ENCODE data around the gene NPEPL1.

Gene NPEPL1

DNA sequence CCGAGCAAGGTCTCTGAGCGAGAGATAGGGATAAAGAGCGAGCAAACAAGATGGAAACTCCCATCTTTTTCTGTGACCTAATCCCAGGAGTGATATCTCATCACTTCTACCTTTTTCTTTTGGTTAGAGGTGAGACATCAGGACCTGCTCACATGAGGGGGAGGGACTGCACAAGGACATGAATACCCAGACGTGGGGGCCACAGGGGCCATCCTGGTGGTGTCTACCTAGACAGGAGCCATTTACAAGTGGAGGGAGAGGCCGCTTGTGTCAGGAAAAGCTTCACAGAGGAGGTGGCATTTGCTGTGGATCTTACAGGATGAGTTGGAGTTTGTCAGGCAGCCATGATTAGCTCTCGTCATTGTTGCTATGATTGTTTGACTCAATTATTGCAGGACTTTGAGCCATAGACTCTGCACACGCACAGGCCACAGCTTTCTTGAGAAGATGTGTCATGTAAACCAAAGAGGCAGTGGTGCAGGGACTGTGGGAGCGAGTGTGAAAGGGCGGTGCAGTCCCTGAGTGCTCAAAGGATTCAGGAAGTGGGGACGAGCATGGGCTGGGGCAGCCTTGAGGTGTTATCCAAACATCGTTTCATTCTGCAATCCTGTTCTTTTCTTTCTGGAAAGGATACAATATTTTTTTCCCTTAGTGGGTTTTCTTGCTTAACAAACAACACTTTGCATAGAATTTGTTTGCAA is 7.7 kb downstream of the NPEPL1 start:
- DNase-seq (ENCODE audit: low read depth, low spot score), result no peak

DNA sequence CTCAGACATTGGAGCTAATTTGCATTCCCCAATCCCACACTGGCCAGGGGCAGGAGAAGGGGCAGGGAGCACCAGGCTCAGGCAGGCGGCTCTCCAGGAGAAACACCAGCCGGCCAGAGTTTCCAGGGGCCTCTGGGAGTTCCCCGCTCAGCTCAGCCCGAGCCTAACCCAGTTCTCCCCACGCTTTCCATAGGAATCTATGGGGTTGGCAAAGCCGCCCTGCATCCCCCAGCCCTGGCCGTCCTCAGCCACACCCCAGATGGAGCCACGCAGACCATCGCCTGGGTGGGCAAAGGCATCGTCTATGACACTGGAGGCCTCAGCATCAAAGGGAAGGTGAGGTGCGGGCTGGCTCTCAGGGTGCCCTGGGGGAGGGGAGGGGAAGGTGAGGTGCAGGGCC is 8.2 kb downstream of the NPEPL1 start:
- DNase-seq (ENCODE audit: low read depth, low spot score), result no peak

DNA sequence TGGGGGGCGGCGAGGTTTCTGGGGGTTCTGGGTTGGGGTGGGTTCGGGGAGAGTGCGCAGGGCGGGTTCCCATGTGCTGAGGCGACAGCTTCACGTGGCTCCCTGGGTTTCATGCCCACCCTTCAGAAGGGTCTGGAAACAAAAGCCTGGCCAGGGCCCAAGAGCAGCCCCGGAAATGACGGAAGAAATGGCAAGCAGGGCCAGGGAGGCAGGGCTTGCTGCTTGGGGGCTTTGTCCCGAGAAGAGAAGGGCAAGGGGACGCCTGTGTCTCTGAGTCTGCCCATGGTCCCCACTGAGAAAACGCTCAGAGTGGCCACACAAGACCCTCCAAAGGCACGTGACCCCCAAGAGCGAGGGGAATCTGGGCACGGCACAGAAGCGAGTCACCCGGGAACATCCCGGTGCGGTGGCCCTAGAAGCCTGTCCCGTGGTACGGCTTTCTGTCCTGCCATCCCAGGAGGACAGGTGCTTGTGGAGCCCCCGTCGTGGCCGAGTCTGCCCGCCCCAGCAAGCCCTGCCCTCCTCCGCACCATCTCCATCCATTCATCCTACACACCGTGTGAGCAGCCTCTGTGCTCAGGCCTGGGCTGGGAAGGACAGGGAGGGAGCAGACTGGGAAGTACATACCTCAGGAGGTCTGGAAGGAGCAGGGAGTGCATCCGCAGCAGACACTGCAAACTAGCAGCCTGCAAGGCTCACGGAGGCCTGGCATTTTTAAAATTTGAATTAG is 9.0 kb downstream of the NPEPL1 start:
- no peak for DNase-seq (ENCODE audit: low read depth, low spot score)

DNA sequence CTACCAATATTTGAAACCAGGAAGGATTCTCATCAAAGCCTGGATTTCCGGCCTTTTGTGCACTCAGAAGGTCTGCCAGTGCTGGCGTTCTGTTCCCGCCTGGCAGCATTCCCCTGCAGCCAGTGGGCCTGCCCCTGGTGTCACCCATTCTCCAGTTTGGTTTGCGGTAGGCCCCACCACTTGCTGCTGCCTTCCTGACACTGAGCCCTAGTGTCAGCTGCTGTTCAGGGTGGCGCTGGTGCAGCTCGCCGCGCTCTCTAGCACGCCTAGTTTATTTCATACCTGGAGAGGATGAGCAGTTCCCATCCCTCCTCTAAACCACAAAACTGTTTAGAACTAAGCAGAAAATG is 9.5 kb downstream of the NPEPL1 start:
- DNase-seq (ENCODE audit: low read depth, low spot score), result no peak

DNA sequence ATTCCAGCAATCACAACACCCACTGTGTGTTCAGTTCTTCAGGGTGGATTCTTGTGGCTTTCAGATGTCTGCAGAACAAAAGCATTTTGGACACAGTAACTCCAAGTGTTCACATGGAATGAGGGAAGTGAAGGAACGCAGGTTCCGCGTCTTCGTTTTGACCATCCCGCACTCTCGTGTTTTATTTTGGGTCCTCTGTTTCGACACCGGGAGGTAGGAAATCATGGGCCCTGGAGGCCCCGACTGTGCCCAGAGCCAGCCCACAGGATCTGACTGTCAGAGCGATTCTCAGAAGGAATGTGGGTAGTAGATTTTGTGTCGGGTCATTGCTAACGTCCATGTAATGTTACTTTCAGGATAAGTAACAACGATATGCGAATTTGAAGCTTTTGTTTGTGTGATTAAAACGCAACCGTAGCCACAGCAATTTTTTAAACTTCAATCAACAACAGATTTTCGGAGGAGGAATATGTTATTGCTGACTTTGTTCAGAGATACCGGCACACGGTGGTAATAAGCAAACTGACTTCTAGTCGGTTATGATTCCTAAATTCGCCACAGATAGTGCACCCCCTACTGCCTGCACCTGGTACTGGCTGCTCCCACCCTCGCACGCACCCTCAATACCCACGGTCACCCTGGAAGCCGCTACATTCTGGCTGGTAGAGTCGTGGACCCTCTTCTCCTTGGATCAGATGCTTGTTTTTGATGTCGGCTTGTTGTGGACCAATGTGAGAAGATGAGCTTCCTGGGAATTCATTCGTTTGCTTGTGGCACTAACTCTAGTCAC is 10.5 kb downstream of the NPEPL1 start:
- no peak for DNase-seq (ENCODE audit: low read depth, low spot score)

DNA sequence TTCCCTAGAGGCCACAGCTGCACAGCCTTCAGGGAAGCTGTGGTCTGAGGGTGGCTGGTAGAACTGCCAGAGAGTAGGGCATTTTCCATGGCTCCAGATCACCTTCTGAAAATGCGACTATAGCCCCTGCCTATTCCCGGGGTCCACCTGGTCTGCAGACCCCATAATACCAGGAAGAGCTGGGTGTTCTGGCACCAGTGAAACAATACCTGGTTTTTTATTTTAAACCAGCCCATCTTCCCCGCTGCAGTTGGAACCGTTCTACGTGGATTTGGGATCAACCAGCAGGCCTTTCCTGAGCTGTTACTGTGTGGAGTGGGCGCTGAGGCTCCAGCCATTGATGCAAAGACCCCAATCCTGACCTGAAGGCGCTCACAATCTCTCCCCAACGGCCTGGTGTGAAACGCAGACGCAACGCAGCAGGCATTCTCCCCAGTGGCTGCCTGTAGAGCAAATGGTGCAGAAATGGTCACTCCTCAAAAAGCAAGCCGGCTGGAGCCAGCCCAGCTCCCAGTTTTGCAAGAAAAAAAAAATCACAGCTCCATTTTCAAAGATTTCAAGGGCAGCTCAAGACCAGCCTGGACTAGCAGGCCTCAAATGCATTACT is 11.3 kb downstream of the NPEPL1 start:
- DNase-seq (ENCODE audit: low read depth, low spot score), result no peak

DNA sequence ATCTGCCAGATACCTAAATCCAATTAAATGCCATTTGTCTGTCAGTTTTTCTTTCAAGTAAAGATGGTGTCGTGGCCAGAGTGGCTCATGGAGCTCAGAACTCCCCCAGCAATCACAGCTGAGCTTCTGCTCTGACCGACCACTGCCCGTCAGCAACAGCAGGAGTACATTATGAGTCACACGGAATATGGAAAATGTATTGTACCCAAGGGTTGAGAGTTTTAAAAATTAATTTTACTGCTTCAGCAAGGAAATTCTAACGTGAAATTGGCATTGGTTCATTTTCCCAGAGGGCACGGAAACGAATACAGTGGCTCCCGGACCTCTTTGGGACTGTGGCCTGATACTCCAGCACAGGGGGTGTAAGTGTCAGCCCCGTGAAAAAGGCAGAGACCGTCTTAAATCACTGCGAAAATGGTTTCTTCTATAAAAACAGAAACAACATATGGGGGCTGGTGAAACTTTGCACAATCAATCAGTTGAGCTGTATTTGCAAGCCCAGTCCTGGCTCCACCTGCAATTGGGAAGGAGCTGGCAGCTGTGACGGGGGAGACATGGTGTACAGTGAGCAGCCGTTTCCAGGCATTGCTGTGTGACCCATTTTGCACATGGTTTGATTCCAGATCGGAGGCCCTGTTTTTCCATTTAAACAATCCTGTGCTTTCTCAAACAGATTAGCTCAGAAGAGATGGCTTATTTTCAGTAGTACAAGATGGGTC is 12.8 kb downstream of the NPEPL1 start:
- DNase-seq (ENCODE audit: low read depth, low spot score), result no peak

DNA sequence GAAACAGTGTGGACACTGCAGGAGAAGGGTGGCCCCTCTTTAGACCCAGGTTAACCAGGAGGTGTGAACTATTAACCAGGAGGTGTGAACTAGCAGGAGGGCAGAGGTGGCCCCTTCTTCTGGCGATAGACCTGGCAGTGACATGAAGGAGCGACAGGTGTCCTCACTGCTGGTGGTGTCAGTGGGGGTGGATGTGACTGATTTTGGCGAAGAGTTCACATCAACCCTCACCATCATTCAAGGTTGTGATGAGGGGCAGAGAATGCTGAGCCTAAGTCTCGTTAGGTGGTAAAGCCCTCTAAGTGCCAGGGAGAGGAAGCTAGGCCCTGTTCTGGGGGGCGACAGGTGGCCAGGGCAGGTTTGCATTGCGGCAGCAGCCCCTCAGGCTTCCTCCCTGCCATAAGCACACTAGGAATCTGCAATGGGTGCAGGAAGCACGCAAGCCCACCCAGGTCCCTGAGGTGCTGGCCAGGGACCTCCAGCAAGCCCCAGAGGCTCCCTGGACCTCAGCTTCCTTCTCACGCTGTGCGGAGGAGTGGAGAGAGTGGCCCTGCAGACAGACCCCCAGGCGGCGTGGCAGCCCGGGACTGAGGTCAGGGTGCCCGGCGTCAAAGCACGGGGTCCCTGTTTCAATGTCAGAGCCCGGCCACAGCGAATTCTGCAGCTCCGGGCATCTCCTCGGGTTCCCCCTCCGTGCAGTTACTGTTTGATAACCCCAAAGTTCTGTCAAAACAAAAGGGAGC is 13.7 kb downstream of the NPEPL1 start:
- DNase-seq (ENCODE audit: low read depth, low spot score), result no peak

DNA sequence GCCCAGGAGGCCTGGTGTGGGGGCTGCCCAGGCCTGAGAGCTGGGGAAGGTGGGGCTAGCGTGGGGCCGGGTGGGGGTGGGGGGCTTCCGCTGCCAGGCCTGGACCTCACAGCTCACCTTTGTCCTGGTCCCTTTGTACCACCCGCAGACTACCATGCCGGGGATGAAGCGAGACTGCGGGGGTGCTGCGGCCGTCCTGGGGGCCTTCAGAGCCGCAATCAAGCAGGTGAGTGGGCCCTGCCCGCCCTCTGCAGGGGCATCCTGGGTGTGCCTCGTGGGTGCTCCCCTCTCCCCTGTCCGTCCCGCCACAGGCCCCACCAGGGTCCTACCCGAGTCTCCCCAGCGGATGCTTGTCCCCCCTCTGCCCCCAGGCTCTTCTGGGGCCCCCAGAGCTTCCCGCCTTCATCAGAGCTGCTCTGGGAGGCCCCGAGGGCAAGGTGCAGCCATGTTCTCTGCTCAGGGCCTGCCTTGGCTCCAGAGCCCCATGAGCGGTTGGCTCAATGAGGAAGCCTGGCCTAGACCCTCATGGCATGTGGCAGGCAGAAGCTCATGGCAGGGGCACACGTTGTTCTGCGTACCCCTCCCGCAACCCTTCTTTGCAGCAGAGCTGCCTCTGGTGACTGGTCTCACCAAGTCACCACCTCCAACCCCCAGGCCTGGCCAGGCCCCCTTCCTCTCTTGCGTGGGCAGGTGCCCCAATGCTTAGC is 14.5 kb downstream of the NPEPL1 start:
- DNase-seq (ENCODE audit: low read depth, low spot score), result no peak

DNA sequence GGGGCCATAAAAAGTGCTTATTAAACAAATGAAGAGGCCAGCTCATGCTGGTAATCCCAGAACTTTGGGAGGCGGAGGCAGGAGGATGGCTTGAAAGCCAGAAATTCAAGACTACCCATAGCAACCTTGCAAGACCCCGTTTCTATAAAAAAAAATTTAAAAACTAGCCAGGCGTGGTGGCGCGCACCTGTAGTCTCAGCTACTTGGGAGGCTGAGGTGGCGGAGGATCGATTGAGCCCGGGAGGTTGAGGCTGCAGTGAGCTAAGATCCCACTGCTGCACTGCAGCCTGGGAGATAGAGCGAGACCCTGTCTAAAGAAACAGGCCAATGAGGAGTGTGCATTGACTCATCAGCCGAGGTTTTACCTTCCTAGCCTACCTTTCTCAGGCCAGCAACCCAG is 15.2 kb downstream of the NPEPL1 start:
- DNase-seq (ENCODE audit: low read depth, low spot score), result no peak

DNA sequence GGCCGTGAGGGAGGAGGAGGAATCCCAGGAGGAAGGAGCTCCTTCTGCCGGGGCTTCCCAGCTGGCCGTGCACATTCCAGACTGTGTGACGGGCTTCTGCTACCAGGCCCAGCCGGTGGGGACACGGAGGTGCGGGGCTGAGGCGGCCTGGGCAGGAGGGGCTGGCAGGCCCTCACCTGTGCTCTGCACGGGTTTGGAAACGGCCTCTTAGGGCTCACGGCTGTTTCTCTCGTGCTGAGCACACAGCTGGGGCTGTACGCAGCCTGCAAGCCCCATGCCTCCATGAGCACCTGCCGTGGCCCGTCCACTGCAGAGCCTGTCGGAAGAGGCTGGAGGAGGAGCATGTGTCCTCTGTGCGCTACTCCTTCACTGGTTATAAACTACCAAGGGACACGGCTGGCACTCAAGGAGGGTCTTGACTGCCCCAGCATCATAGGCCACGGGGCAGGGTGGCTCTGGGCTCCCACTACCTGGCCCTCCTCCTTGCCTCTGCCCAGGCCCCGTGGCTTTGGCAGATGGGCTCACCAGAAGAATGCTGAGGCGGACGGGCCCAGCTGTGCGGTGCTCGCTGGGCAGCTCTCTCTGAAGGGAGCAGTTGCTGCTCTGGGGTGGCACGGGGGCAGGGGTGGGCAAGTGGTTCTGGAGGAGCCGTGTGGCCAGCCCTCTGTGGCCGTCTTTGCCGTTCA is 15.8 kb downstream of the NPEPL1 start:
- DNase-seq (ENCODE audit: low read depth, low spot score), result no peak

DNA sequence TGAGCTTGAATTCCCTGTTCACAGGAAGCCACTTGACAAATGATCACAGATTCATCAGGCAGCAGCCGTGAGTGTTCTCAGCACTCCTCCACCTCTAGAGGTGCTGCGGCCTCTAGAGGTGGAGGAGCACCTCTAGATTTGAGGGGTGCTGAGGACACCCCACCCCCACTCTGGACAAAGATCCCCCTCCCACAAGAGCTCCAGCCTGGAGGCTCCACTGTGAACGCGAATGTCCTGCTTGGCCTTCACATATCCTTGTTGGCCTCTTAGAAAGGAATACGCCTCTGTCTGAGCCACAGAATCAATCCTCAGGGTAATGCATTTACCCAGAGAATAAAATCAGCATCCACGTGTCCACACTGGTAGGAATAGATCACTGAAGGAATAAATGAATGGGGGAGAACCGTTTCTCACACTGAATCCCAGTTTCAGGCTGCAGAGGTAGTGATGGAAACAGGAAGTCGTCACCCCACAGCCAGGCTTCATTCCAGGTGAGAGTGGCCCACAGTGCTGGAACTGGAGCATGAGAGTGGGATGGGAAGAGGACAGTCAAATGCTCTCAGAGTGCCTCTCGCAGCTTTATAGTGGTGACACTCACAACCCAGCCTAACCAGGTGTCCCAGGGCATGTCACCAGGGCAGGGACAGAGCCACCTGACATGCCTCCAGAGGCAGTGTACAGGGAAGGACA is 16.6 kb downstream of the NPEPL1 start:
- DNase-seq (ENCODE audit: low read depth, low spot score), result no peak

DNA sequence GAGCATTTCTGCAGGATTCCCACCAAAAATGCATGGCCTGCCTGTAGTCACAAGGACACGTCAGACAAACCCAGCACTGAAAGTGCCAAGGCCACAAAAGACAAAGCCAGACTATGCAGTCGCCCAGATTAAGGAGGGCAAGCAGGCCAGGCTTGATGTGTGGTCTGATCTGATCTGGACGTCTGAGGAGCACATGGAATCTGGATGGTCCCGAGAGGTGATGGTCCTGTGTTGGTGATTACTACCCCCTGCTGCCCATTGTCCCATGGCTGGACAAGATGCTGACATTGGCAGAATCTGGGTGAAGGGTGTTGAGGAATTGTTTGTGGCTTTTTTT is 17.1 kb downstream of the NPEPL1 start:
- no peak for DNase-seq (ENCODE audit: low read depth, low spot score)

DNA sequence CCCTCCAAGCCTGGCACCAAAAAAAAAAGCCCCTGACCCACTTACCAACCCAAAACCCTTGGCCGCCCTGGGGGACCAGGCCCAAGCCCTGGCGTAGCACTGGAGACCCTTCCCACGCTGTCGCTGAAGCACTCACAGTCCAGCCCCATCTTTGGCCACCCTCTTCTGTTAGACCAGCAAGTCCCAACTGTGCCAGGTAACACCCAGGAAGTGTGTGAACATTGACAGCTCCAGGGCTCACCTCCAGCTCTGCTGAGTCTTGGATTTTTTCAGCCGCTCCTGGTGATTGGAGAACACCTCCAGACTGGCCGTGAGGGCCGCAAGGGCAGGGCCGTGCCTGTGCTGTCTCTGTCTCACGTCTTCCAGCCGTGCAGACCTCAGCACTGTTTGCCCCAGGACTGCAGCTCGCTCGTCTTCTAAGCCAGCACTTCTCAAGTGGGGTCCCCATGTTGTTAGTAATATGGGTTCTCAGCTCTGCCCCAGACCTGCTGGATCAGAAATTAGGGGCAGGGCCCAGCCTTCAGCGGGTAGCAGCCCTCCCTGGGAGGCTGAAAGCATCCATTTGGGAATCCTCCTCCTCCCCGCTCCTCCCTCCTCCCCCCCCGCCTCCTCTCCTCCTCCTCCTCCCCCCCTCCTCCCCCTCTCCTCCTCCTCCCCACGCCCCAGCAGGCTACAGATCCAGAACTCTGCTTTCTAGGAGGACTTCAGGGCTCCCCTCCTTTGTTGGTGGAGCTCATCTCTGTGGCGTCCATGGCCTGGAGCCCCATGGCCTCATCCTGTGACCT is 18.1 kb downstream of the NPEPL1 start:
- DNase-seq (ENCODE audit: low read depth, low spot score), result no peak

DNA sequence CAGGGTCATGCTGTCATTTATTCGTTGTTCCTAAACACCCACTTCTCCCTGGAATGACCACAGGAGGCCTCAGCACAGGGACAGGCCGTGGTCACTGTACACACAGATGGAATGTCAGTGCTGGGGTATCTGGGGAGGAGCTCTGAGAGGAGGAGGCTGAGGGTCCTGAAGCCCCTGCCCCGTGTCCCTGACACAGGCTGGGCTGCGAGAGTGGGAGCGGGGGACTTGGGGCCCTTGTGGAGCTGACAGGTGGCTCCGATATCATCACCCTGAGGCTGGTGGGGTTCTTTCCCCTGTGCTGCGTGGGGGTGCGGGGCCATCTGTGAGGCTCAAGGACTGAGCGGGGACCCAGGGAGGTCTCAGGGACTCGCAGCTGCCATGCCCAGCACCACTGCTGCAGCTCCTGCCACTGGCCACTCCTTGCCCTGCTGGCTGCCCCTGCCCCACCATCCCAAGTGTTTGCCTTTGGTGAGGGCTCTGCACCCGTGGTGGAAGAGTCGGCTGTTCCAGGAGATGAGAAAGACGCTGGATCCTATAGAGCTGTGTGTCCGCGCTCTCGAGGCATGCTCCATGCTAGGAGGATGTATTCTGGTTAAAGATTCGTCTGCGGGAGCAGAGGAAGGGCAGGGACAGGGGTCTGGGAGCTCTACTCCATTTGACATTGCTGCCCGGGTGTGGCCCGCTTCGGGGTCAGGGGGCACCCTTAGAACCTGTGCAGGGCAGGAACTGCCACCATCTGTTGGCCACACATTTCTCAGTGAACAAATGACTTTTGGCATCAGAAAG is 18.9 kb downstream of the NPEPL1 start:
- no peak for DNase-seq (ENCODE audit: low read depth, low spot score)

DNA sequence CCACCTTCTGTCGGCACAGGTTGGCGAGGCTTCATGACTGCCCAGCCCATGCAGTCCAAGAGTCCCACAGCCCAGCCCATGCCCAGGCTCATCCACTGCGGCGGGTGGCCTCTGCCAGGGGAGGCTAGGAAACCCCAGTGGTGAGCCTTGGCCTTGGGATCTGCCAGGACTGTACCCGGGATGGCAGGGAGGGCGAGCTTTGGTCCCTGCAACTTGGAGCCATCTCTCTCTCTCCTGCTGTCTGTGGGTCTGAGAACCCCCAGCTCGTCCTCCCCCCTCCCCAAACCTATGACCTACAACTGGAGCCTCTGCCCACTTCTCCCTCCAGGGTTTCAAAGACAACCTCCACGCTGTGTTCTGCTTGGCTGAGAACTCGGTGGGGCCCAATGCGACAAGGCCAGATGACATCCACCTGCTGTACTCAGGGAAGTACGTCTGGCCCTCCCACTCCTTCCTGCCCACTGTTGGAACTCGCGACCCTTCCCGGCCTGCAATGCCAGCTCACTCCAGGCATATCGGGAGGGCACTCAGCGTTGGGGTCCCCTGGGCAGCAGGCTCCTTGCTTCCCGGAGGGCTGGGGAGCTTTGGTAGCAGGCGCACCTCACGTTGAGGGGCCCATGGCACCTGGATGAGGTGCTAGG is 19.7 kb downstream of the NPEPL1 start:
- no peak for DNase-seq (ENCODE audit: low read depth, low spot score)

Measured in smooth muscle cell of the brain vasculature (primary cell).